PC-9 (cell line): ENCODE data around the gene GOLGA6A. TPM values are rescaled to one million over a fixed set of nuclear protein-coding genes. Genes with fewer than 3 reads are reported as not detected.

Experiments used
- BruUV-seq: library from RNA; stranded (reverse); fragments of 400-500 nt; replicated peaks from 2 replicates; lab custom pipeline; 2021; lab: Mats Ljungman, UMichigan
- CTCF ChIA-PET: fragments of 300-600 bp; sonication (Branson Sonifier 250); formaldehyde crosslinking; loops from one replicate; lab custom pipeline; 2022; ENCODE audit warnings: antibody characterized with exemption; lab: Charles Lee
- POLR2A ChIA-PET: fragments of 300-600 bp; sonication (Branson Sonifier 250); formaldehyde crosslinking; loops from one replicate; lab custom pipeline; 2022; ENCODE audit warnings: antibody characterized with exemption; ENCODE audit not compliant: unreplicated experiment; lab: Charles Lee
- DNase-seq, 2 experiments: peaks; one replicate each; pipeline versions ENCODE4 v3.0.0 to v3.0.0-alpha.2; 2015 to 2022; ENCODE audit warnings: mixed read lengths in 1 of 2
- H2AFZ ChIP-seq: fragments of 200-600 bp; sonication (generic); 2 replicates; pipeline ENCODE4 v1.8.1; 2017; ENCODE audit warnings: antibody characterized with exemption
- H3F3A ChIP-seq: fragments of 200-600 bp; sonication (generic); 2 replicates; pipeline ENCODE4 v1.8.1; 2017; ENCODE audit warnings: antibody characterized with exemption, mild to moderate bottlenecking, low read depth; ENCODE audit not compliant: insufficient read depth
- H3K27ac ChIP-seq: fragments of 200-600 bp; sonication (generic); 2 replicates; pipeline ENCODE4 v1.6.1; 2016; ENCODE audit warnings: mixed run types
- H3K27me3 ChIP-seq: fragments of 200-600 bp; sonication (generic); 2 replicates; pipeline ENCODE4 v1.6.1; 2016; ENCODE audit warnings: low read depth, mixed run types; ENCODE audit not compliant: insufficient read depth
- H3K36me3 ChIP-seq: fragments of 200-600 bp; sonication (generic); 2 replicates; pipeline ENCODE4 v1.6.1; 2016; ENCODE audit warnings: low read depth, mixed run types
- H3K4me1 ChIP-seq: fragments of 200-600 bp; sonication (generic); replicated peaks from 2 replicates; pipeline ENCODE4 v1.6.1; 2016; ENCODE audit warnings: mixed run types; ENCODE audit not compliant: insufficient read depth
- H3K4me2 ChIP-seq: fragments of 200-600 bp; sonication (generic); 2 replicates; pipeline ENCODE4 v1.6.1; 2017; ENCODE audit warnings: mixed run types
- H3K4me3 ChIP-seq: fragments of 200-600 bp; sonication (generic); 2 replicates; pipeline ENCODE4 v1.6.1; 2016; ENCODE audit warnings: mixed run types
- H3K79me2 ChIP-seq: fragments of 200-600 bp; sonication (generic); 2 replicates; pipeline ENCODE4 v1.6.1; 2017; ENCODE audit warnings: low read depth, mixed run types
- H3K9me2 ChIP-seq: fragments of 200-600 bp; sonication (generic); 2 replicates; pipeline ENCODE4 v1.8.1; 2017; ENCODE audit warnings: mild to moderate bottlenecking; ENCODE audit not compliant: insufficient read depth
- H3K9me3 ChIP-seq: fragments of 200-600 bp; sonication (generic); 2 replicates; pipeline ENCODE4 v1.8.1; 2016; ENCODE audit warnings: low read depth; ENCODE audit not compliant: insufficient read depth
- H4K20me1 ChIP-seq: fragments of 200-600 bp; sonication (generic); 2 replicates; pipeline ENCODE4 v1.8.1; 2017; ENCODE audit not compliant: insufficient read depth
- CTCF ChIP-seq: fragments of 200-600 bp; sonication (generic); conservative IDR thresholded peaks from 2 replicates; pipeline ENCODE4 v1.6.1; 2017; ENCODE audit warnings: mixed run types, antibody characterized with exemption, mild to moderate bottlenecking, moderate library complexity
- EZH2 ChIP-seq: fragments of 200-600 bp; sonication (generic); IDR thresholded peaks from 2 replicates; pipeline ENCODE4 v1.8.0; 2017; ENCODE audit warnings: antibody characterized with exemption, low read depth
- intact Hi-C: fragments of 100-400 bp; cut with micrococcal nuclease; formaldehyde crosslinking; loops from one replicate; pipeline ENCODE4 v1.10.0; 2022; ENCODE audit not compliant: unreplicated experiment
- total RNA-seq: library from RNA; stranded (reverse); gene quantifications from 2 replicates; pipeline ENCODE4 v1.2.3, GENCODE V29; 2021

GOLGA6A gene
- total RNA-seq, 1 experiment from 2014 or later = not detected

- Histone ChIP-seq H3F3A (0 out of 2 replicates have a peak, but pooled peaks cover 1% of the 10 kb centered on the region), H3K4me1 (peaks cover 7% of the 10 kb centered on the region; the same call in 1 of the 2 replicates), H3K9me3 (no peaks in the 10 kb centered on the region), H3K27me3 (no peaks in the 10 kb centered on the region), H2AFZ (no peak overlapping the region), H4K20me1 (no peaks in the 10 kb centered on the region), H3K36me3 (no peaks in the 10 kb centered on the region), H3K4me2 (no peak overlapping the region), H3K27ac (no peak overlapping the region), H3K79me2 (no peaks in the 10 kb centered on the region), H3K4me3 (no peak overlapping the region), H3K9me2 (no peaks in the 10 kb centered on the region)
- ChIA-PET CTCF (interaction anchor here (1.3 kb wide), 1 partner anchor 64 kb away, joined by 8 read pairs; no protein-coding TSS in a partner anchor), POLR2A (no interaction called here)
- TF ChIP-seq CTCF (peak; percentile 58), EZH2 (no peak)
- peak in 1 of 2 experiments; percentile 26 for DNase-seq
- intact Hi-C loops = loop anchor here (10.0 kb wide), 1 partner anchor 62 kb away; no protein-coding TSS in a partner anchor
- no TSS peak for BruUV-seq
Observed at GRCh38 chr15:74036271-74037170, 45.8 kb downstream of the GOLGA6A start.

- Histone ChIP-seq H3K9me3 (no peaks in the 10 kb centered on the region), H3K27me3 (no peaks in the 10 kb centered on the region), H3K4me1 (peaks cover 5% of the 10 kb centered on the region; the same call in 1 of the 2 replicates), H4K20me1 (no peaks in the 10 kb centered on the region), H3K4me3 (no peak overlapping the region), H3K36me3 (no peaks in the 10 kb centered on the region), H3K79me2 (no peaks in the 10 kb centered on the region), H3K4me2 (no peak overlapping the region), H3K27ac (no peak overlapping the region), H2AFZ (no peak overlapping the region), H3K9me2 (no peaks in the 10 kb centered on the region), H3F3A (0 out of 2 replicates have a peak, but pooled peaks cover 3% of the 10 kb centered on the region)
- DNase-seq = no peak
- TF ChIP-seq CTCF (no peak), EZH2 (no peak)
- ChIA-PET CTCF (no interaction called here), POLR2A (no interaction called here)
- BruUV-seq = no TSS peak
- intact Hi-C loops = loop anchor here (10.0 kb wide), 1 partner anchor 61 kb away; no protein-coding TSS in a partner anchor
Observed at GRCh38 chr15:74035121-74036017, 47.0 kb downstream of the GOLGA6A start.

- Histone ChIP-seq H3K4me1 (no peaks in the 10 kb centered on the region), H3K9me3 (no peaks in the 10 kb centered on the region), H3K4me3 (no peak overlapping the region), H4K20me1 (no peaks in the 10 kb centered on the region), H2AFZ (no peak overlapping the region), H3F3A (0 out of 2 replicates have a peak, but pooled peaks cover 3% of the 10 kb centered on the region), H3K27me3 (no peaks in the 10 kb centered on the region), H3K9me2 (no peaks in the 10 kb centered on the region), H3K36me3 (no peaks in the 10 kb centered on the region), H3K79me2 (no peaks in the 10 kb centered on the region), H3K27ac (no peak overlapping the region), H3K4me2 (no peak overlapping the region)
- no peak for DNase-seq
- POLR2A ChIA-PET = no interaction called here
- CTCF ChIA-PET = no interaction called here
- BruUV-seq = no TSS peak
- intact Hi-C loops = loop anchor here (10.0 kb wide), 1 partner anchor 59 kb away; no protein-coding TSS in a partner anchor
- TF ChIP-seq EZH2 = no peak
- TF ChIP-seq CTCF = no peak
Observed at GRCh38 chr15:74034206-74034755, 48.1 kb downstream of the GOLGA6A start.
